CD4-positive, alpha-beta memory T cell (primary cell): ENCODE results near the gene EMC10. TPM values are rescaled to one million over a fixed set of nuclear protein-coding genes. Genes with fewer than 3 reads are reported as not detected.
"Not testable (repeated sequence)": the region's sequence is repeated elsewhere in the genome, so short reads cannot be mapped to it uniquely, and the experiment has no call there.

Experiments used
- CTCF ChIA-PET: fragments of 350-600 bp; sonication (Branson Sonifier 250); formaldehyde crosslinking; loops from one replicate; lab custom pipeline; 2021; ENCODE audit warnings: inconsistent platforms; ENCODE audit not compliant: partially characterized antibody; lab: Charles Lee
- POLR2A ChIA-PET: fragments of 350-600 bp; sonication (Branson Sonifier 250); formaldehyde crosslinking; loops from one replicate; lab custom pipeline; 2021; ENCODE audit not compliant: partially characterized antibody; lab: Charles Lee
- DNase-seq, 5 donors: peaks; one replicate each; pipeline versions ENCODE4 v3.0.0 to v3.0.0-alpha.2; 2020 to 2022; ENCODE audit warnings: mixed read lengths in 1 of 5
- H3K27ac ChIP-seq: one replicate; pipeline ENCODE4 v1.7.0; 2013; ENCODE audit warnings: low read depth, low read length
- H3K27me3 ChIP-seq: 2 replicates; pipeline ENCODE4 v1.7.0; 2013; ENCODE audit warnings: mild to moderate bottlenecking, low read length, moderate library complexity; ENCODE audit not compliant: insufficient read depth
- H3K36me3 ChIP-seq: 2 replicates; pipeline ENCODE4 v1.7.0; 2013; ENCODE audit warnings: mild to moderate bottlenecking, low read length, moderate library complexity; ENCODE audit not compliant: insufficient read depth
- H3K4me1 ChIP-seq: 2 replicates; pipeline ENCODE4 v1.7.0; 2013; ENCODE audit warnings: mild to moderate bottlenecking, low read length, moderate library complexity; ENCODE audit not compliant: insufficient read depth
- H3K4me3 ChIP-seq, 2 donors: one replicate each; pipeline ENCODE4 v1.7.0; 2013; ENCODE audit warnings: low read length in 2 of 2, mild to moderate bottlenecking in 1 of 2
- H3K9me3 ChIP-seq, 2 donors: one replicate each; pipeline ENCODE4 v1.7.0; 2013; ENCODE audit warnings: low read length in 2 of 2, control low read depth in 1 of 2; ENCODE audit not compliant: control insufficient read depth in 1 of 2
- H3K27ac Mint-ChIP-seq, 7 donors: one replicate each; pipeline ENCODE4 v1.8.0; 2020 to 2021; ENCODE audit warnings: mixed read lengths in 7 of 7, mild to moderate bottlenecking in 6 of 7, inconsistent platforms in 3 of 7, moderate library complexity in 3 of 7
- H3K27me3 Mint-ChIP-seq, 2 donors: one replicate each; pipeline ENCODE4 v1.8.0; 2020 to 2021; ENCODE audit warnings: mixed read lengths in 2 of 2
- H3K36me3 Mint-ChIP-seq, 2 donors: one replicate each; pipeline ENCODE4 v1.8.0; 2020 to 2021; ENCODE audit warnings: mixed read lengths in 2 of 2, inconsistent platforms in 1 of 2, mild to moderate bottlenecking in 1 of 2
- H3K4me1 Mint-ChIP-seq, 4 donors: one replicate each; pipeline ENCODE4 v1.8.0; 2020 to 2021; ENCODE audit warnings: mixed read lengths in 4 of 4, mild to moderate bottlenecking in 1 of 4
- H3K4me3 Mint-ChIP-seq, 8 donors: one replicate each; pipeline ENCODE4 v1.8.0; 2020 to 2021; ENCODE audit warnings: mixed read lengths in 8 of 8, mild to moderate bottlenecking in 7 of 8, moderate library complexity in 6 of 8, inconsistent platforms in 3 of 8
- H3K9me3 Mint-ChIP-seq, 8 donors: one replicate each; pipeline ENCODE4 v1.8.0; 2020 to 2021; ENCODE audit warnings: mixed read lengths in 8 of 8, mild to moderate bottlenecking in 5 of 8, inconsistent platforms in 3 of 8, moderate library complexity in 1 of 8
- intact Hi-C: fragments of 100-400 bp; cut with micrococcal nuclease; formaldehyde crosslinking; loops from one replicate; pipeline ENCODE4 v1.15.1; 2023
- polyA plus RNA-seq, 2 donors: library from polyadenylated mRNA; unstranded; fragments of 300-500 nt; fragmentation: Illumina TruSeq; gene quantifications; one replicate each; pipeline ENCODE4 v1.2.3, GENCODE V29; 2021
- total RNA-seq, 2 experiments: library from RNA; stranded (reverse); gene quantifications; one replicate each; pipeline ENCODE4 v1.2.3, GENCODE V29; 2021

The EMC10 gene
- total and polyA plus RNA-seq, 4 experiments from 2014 or later: 7.8 to 92.6 (median 46.9) TPM

DNA sequence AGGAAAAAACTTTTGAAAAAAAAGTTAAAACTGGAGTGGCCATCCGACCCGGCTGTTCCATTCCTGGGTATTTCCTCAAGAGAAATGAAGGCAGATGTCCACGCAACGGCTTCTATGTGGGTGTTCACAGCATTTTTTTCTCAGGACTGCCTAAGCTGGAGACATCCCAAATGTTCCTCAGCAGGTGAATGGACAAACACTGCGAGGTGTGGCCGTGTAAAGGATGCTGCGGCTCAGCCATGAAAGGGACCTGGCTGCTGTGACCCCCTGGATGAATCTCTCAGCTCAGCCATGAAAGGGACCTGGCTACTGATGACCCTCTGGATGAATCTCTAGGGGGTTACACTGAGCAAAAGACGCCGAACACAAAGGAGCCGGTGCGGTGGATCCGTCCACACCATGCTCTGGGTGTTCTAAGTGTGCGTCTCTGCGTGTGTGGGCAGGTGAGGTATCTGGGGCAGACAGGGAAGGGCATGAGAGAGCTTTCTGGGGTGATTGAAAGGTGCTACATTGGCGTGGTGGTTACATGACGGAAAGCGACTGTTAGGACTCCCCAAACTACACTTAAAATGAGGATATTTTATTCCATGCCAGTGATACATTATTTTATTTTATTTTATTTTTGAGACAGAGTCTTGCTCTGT, 44.6 kb downstream of the EMC10 start:
- ChIA-PET CTCF (no interaction called here), POLR2A (no interaction called here)
- H3K9me3 Mint-ChIP-seq: no peaks in the 10 kb centered on the region
- no peaks in the 10 kb centered on the region for H3K27me3 Mint-ChIP-seq
- H3K9me3 ChIP-seq: no peaks in the 10 kb centered on the region
- no peaks in the 10 kb centered on the region for H3K4me1 Mint-ChIP-seq
- H3K36me3 Mint-ChIP-seq: no peaks in the 10 kb centered on the region
- H3K4me1 ChIP-seq: no peaks in the 10 kb centered on the region
- H3K27ac Mint-ChIP-seq: peak overlapping the region in 1 of 7 donors; percentile 39
- no peaks in the 10 kb centered on the region for H3K27me3 ChIP-seq
- H3K4me3 Mint-ChIP-seq: no peak overlapping the region
- DNase-seq: peak in 1 of 5 donors; percentile 11
- no peak overlapping the region for H3K4me3 ChIP-seq
- H3K27ac ChIP-seq: no peak overlapping the region
- H3K36me3 ChIP-seq: no peaks in the 10 kb centered on the region
- intact Hi-C loops: no loop called here

DNA sequence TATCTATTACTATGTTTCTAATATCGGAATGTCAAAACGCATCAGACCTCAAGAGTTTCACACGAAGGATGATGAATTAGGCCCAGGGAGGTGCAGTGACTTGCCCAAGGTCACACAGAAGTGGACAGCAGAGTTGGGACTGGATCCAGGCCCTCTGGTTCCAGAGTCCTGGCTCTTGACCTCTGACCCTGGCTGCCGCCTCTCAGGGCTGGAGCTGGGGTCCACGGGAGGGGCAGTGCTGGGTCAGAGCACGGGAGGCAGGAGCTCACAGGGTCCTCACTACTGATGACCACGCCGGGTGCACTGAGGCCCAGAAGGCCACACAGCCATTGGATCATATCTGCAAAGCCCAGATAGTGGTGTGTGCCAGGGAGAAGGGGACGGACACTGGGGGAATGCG, 46.6 kb downstream of the EMC10 start:
- no peak for DNase-seq
- Histone ChIP-seq H3K9me3 (no peaks in the 10 kb centered on the region), H3K27ac (no peak overlapping the region), H3K4me3 (no peak overlapping the region), H3K4me1 (no peaks in the 10 kb centered on the region), H3K27me3 (no peaks in the 10 kb centered on the region), H3K36me3 (no peaks in the 10 kb centered on the region)
- no peak overlapping the region for H3K4me3 Mint-ChIP-seq
- ChIA-PET POLR2A (no interaction called here), CTCF (no interaction called here)
- no peaks in the 10 kb centered on the region for H3K27me3 Mint-ChIP-seq
- intact Hi-C loops: no loop called here
- H3K9me3 Mint-ChIP-seq: no peaks in the 10 kb centered on the region
- no peaks in the 10 kb centered on the region for H3K4me1 Mint-ChIP-seq
- no peak overlapping the region for H3K27ac Mint-ChIP-seq
- no peaks in the 10 kb centered on the region for H3K36me3 Mint-ChIP-seq

DNA sequence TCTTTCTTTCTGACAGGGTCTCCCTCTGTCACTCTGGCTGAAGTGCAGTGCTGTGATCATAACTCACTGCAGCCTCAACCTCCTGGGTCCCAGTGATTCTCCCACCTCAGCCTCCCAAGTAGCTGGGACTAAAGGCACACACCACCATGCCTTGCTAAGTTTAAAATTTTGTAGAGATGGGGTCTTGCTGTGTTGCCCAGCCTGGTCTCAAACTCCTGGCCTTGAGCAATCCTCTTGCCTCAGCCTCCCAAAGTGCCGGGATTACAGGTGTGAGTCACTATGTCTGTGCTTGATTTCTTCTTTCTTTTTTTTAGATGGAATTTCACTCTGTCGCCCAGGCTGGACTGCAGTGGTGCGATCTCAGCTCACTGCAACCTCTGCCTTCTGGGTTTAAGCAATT, 51.7 kb downstream of the EMC10 start:
- DNase-seq, POLR2A ChIA-PET, H3K4me3 Mint-ChIP-seq, H3K9me3 ChIP-seq, H3K27ac ChIP-seq, H3K4me3 ChIP-seq, H3K4me1 ChIP-seq, H3K27ac Mint-ChIP-seq, H3K36me3 Mint-ChIP-seq, intact Hi-C loops, H3K27me3 ChIP-seq, H3K4me1 Mint-ChIP-seq, H3K36me3 ChIP-seq: not testable (repeated sequence)
- CTCF ChIA-PET: interaction anchor here (1.8 kb wide), 1 partner anchor 10 kb away, joined by 6 read pairs; no protein-coding TSS in a partner anchor
- Mint-ChIP-seq H3K27me3 (peaks cover 10 to 14% of the 10 kb centered on the region in 2 donors), H3K9me3 (peaks cover 0 to 11% (median 8%) of the 10 kb centered on the region in 8 donors)

DNA sequence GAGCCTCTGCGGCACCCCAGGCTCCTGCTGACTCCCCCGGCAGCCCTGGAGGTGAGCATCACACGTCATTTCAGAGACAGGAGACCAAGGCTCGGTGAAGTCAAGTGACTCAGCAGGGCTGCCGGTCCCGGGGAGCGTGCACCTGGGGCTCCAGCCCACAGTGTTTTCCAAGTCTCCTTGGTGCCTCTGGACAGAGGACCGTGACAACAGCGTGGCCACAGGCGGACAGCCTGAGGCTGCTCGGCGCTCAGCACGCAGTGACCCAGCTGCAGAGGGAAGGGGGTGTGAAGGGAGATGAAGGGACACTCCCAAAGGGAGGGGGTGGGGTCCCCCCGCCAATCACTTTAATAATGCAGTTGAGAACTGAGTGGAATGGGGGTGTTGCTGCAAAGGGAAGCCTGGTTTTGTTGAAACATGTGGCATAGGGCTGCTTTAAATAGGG, 54.9 kb downstream of the EMC10 start:
- Histone ChIP-seq H3K27ac (no peak overlapping the region), H3K4me3 (no peak overlapping the region), H3K9me3 (no peaks in the 10 kb centered on the region), H3K27me3 (peaks cover 5% of the 10 kb centered on the region), H3K36me3 (no peaks in the 10 kb centered on the region), H3K4me1 (no peaks in the 10 kb centered on the region)
- POLR2A ChIA-PET: no interaction called here
- intact Hi-C loops: no loop called here
- no peak for DNase-seq
- H3K4me1 Mint-ChIP-seq: no peaks in the 10 kb centered on the region
- CTCF ChIA-PET: no interaction called here
- H3K27me3 Mint-ChIP-seq: peaks cover 14 to 23% of the 10 kb centered on the region in 2 donors
- H3K9me3 Mint-ChIP-seq: peaks cover 0 to 17% (median 14%) of the 10 kb centered on the region in 8 donors
- no peak overlapping the region for H3K4me3 Mint-ChIP-seq
- peak overlapping the region in 1 of 7 donors; percentile 18 for H3K27ac Mint-ChIP-seq
- H3K36me3 Mint-ChIP-seq: no peaks in the 10 kb centered on the region

DNA sequence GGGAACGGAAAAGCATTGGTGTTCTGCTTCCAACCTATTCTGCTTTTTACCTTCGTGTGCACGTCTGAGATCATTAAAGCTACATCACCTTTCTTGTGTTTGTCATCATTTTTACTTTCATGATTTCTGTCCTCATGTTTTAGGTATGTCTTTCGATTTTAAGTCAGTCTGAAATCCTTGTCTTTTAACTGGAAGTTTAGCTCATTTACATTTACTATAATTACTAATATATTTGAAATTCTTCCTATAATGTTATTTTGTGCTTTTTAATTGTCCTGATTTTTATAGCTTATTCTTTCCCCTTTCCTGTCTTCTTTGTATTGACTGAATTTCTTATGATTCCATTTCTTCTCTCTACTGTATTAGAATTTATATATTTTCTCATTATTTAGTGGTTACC, 56.6 kb downstream of the EMC10 start:
- no peaks in the 10 kb centered on the region for H3K36me3 Mint-ChIP-seq
- CTCF ChIA-PET: no interaction called here
- DNase-seq: no peak
- peaks cover 19 to 28% of the 10 kb centered on the region in 2 donors for H3K27me3 Mint-ChIP-seq
- POLR2A ChIA-PET: no interaction called here
- H3K27ac Mint-ChIP-seq: no peak overlapping the region
- intact Hi-C loops: no loop called here
- Histone ChIP-seq H3K27me3 (peaks cover 5% of the 10 kb centered on the region), H3K36me3 (no peaks in the 10 kb centered on the region), H3K9me3 (no peaks in the 10 kb centered on the region), H3K4me1 (no peaks in the 10 kb centered on the region), H3K4me3 (no peak overlapping the region), H3K27ac (no peak overlapping the region)
- H3K9me3 Mint-ChIP-seq: peaks cover 0 to 17% (median 14%) of the 10 kb centered on the region in 8 donors
- H3K4me3 Mint-ChIP-seq: no peak overlapping the region
- H3K4me1 Mint-ChIP-seq: no peaks in the 10 kb centered on the region

DNA sequence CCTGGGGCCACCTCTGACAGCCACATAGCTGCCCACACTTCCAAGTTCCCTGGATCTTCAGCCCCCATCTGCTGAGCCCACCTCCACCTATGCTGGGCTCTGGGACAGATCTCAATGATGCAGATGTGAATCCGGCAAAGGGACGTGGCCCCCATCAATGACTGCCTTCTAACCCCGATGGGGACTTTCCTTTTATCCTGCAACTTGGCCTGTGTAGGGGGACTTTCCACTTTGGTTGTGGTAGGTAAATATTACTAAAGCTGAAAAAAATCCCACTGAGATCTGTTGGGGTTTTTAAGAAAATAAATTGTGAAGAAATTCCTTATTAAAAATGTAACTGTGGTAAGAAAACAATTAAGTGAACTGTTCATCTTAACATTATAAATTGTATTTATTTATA, 58.2 kb downstream of the EMC10 start:
- Histone ChIP-seq H3K36me3 (no peaks in the 10 kb centered on the region), H3K9me3 (no peaks in the 10 kb centered on the region), H3K4me3 (no peak overlapping the region), H3K27me3 (peaks cover 5% of the 10 kb centered on the region), H3K27ac (no peak overlapping the region), H3K4me1 (no peaks in the 10 kb centered on the region)
- Mint-ChIP-seq H3K27me3 (peaks cover 19 to 29% of the 10 kb centered on the region in 2 donors), H3K36me3 (no peaks in the 10 kb centered on the region), H3K4me3 (no peak overlapping the region), H3K27ac (no peak overlapping the region), H3K4me1 (no peaks in the 10 kb centered on the region), H3K9me3 (peaks cover 0 to 17% (median 14%) of the 10 kb centered on the region in 8 donors)
- intact Hi-C loops: no loop called here
- POLR2A ChIA-PET: no interaction called here
- CTCF ChIA-PET: interaction anchor here (1.0 kb wide), 1 partner anchor 10 kb away, joined by 3 read pairs; no protein-coding TSS in a partner anchor
- no peak for DNase-seq

DNA sequence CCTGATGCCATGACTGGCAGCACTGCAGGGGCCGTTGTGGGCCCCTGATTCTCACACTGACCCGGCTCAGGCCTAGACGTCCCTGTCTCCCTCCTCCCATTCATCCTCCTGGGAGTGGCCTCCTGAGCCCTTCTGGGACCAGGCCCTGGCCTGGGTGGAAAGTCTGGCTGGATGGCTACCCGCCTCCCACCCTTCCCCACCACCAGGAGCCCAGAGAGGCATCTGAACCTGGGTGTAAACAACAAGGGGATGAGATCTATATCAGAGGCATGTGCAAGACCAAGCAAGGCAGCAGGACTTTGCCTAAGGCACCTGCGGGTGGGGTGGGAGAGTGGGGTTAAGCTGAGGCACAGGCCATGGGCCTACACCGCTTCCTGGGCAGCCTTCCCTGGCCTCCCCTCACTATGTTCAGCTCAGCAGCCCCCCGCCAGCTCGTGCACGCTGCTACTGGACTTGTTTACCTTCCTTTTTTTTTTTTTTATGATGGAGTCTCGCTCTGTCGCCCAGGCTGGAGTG, 59.4 kb downstream of the EMC10 start:
- Histone ChIP-seq H3K27me3 (peaks cover 5% of the 10 kb centered on the region), H3K36me3 (no peaks in the 10 kb centered on the region), H3K4me3 (no peak overlapping the region), H3K4me1 (no peaks in the 10 kb centered on the region), H3K9me3 (no peaks in the 10 kb centered on the region), H3K27ac (no peak overlapping the region)
- CTCF ChIA-PET: no interaction called here
- intact Hi-C loops: no loop called here
- Mint-ChIP-seq H3K27ac (no peak overlapping the region), H3K4me1 (no peaks in the 10 kb centered on the region), H3K4me3 (no peak overlapping the region), H3K36me3 (no peaks in the 10 kb centered on the region), H3K9me3 (peaks cover 0 to 17% (median 14%) of the 10 kb centered on the region in 8 donors), H3K27me3 (peaks cover 15 to 26% of the 10 kb centered on the region in 2 donors)
- POLR2A ChIA-PET: no interaction called here
- no peak for DNase-seq
